ENCODE data around the gene KDM4C.

KDM4C gene

GRCh38 chr9:6965566-6965965 lies 207.8 kb downstream of the KDM4C start:
- DNase-seq (ENCODE audit: low read depth in 2 of 3, low spot score in 2 of 3), result no peak

DNA sequence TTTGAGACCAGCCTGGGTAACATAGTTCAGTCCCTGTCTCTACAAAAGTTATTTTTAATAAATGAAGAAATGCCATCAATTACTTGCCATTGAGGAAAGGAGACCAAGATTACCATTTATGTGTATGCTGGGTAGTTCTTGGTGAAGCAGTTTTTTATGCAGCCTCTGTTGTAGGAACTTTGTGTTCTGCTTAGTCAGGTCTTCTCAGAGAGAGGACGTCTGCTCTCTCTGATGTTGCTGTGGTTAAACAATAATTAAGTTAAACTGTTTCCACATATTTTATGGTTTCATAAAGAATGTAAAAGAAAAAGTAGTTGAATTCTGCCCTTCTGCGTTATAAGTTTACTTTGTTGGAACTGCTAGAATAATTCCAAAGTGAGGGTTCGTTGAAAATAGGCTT lies 210.5 kb downstream of the KDM4C start:
- DNase-seq (ENCODE audit: low read depth in 2 of 3, low spot score in 2 of 3), result no peak

- no peak for DNase-seq (ENCODE audit: low read depth in 2 of 3, low spot score in 2 of 3)
These were observed 212.0 kb downstream of the KDM4C start for GRCh38 chr9:6969805-6970204.

DNA sequence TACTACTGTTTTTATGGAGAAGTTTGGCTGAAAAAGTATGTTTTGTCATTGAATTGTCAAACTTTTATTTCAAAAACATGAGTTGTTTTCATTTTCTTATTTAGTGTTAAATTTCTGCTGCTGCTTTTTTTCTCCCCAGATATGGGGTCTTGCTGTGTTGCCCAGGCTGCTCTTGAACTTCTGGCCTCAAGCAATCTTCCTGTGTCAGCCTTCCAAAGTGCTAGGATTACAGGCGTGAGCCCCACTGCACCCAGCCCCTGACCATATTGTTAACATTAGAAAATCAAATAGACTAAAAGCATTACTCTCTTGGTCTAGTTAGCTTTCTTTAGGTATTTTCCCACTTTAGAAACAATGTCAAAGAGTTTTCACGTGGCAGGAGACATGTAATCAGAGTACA lies 215.3 kb downstream of the KDM4C start:
- DNase-seq (ENCODE audit: low read depth in 2 of 3, low spot score in 2 of 3), result no peak

DNA sequence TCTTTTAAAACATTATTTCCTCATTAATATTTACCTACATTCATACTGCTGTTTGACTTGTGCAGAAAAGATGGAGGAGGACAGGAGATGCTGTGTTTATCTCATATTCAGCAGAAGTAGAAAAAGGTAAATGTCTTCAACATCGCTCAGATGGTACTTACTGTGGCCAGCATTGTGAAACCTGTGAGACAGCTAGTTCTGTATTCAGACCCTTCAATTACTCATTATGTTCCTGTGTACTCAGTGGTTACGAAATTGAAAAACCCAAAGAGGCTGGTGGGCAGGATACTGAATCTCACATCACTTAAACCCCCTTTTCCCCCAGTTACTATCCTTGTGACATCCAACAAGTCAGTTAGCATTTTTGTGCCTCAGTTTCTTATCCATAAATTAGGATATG lies 216.0 kb downstream of the KDM4C start:
- DNase-seq (ENCODE audit: low read depth in 2 of 3, low spot score in 2 of 3), result no peak

DNA sequence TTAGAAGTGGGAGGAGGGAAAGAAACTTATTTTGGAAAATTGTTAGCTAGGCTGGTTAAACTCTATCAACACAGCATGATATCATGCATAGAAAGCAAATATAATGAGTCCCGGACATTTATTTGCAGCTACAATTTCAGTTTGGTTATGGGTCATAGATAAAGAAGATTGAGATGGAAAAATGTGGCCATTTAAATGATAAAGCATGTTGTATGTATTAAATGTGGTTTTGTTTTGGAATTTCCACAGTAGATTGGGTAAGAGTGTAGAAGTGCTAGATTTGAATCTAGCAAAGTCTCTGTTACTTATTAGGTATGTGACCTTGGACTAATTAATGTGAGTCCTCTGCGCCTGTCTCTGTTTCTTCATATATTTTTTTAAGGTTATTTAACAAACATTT lies 217.4 kb downstream of the KDM4C start:
- DNase-seq (ENCODE audit: low read depth in 2 of 3, low spot score in 2 of 3), result no peak

DNA sequence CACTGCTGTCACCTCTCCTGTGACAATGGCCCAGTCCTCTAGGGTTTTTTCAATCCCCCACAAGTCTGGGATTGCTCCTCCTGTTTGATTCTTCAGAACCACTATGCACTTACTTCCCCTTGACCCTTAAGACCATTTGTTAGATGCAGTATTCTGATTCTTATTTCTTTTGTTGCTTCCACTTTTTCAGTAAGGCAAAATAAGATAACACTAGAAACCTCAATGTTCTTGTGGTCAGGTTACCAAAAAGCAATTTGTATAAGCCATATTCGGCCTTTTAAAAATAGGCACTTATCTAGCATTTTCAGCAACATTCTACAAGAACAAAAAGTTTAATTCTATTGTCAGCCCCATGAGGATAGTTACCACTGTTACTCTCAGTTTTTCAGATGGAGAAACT lies 220.0 kb downstream of the KDM4C start:
- DNase-seq (ENCODE audit: low read depth in 2 of 3, low spot score in 2 of 3), result no peak

DNA sequence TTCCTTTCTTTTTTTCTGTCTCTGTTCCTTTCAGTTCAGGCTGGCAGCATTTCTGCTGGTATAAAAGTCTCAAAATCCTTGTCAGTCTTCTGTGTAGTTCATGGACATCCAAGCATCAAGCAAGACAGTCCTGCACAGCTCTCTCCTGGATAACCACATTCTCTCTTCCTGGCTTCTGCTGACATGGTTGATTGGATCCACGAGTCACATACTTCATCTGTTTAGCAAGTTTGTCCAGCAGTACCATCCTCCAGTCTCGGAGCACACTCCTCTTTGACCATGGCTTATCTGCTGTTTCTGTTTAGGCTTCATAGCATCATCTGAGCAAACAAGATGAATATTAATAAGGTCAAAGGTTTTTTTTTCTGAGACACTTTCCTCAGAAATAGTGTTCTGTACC lies 220.8 kb downstream of the KDM4C start:
- DNase-seq (ENCODE audit: low read depth in 2 of 3, low spot score in 2 of 3), result no peak

DNA sequence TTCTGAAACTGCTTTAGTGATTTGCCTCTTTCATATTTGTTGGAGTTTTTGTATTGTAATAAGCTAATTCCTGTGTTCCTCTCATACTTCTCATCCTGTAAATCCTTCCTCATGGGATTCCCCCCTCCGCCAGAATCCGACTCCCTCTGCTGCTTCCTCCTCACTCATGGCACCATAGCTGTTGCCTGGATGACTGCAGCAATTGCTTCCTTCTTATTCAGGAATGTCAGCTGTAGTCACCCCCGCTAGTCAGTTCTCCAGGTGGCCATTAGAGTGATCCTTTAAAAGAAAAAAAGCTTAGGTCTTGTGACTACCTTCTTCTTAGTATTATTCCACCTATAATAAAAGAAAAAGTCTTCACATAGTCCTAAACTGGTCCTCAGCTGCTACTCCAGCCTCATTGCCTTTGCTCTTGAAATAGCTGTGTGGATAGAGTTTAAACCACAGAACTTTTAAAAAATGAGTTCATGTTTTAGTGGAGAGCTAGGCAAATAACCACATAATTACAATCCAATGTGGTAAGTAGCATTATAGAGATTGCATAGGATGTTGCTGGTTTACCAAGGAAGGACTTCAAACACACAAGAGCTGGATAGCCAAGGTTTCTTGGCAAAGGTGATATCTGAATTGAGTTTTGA lies 227.3 kb downstream of the KDM4C start:
- no peak for DNase-seq (ENCODE audit: low read depth in 2 of 3, low spot score in 2 of 3)

GRCh38 chr9:6986141-6986815 lies 228.5 kb downstream of the KDM4C start:
- DNase-seq (ENCODE audit: low read depth in 2 of 3, low spot score in 2 of 3), result no peak

GRCh38 chr9:6987381-6987780 lies 229.6 kb downstream of the KDM4C start:
- no peak for DNase-seq (ENCODE audit: low read depth in 2 of 3, low spot score in 2 of 3)

DNA sequence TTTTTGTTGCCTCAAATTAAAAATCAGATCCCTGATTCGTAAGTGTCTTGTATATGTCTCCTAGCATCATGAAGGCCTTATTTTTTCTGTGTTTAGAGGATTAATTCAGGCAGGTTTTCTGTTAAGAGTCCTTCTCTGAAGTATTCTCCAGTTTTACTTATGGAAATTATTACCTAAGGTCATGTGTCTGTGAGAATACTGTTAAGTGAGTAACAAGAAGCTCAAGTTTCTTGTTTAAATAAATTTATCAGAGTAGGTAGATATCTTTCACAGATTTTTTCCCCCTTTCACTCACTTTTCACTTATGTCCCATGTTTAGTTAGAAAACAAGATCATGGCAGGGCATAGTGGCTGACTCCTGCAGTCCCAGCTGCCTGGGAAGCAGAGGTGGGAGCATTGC lies 233.6 kb downstream of the KDM4C start:
- DNase-seq (ENCODE audit: low read depth in 2 of 3, low spot score in 2 of 3), result no peak

GRCh38 chr9:6996061-6996854 lies 238.5 kb downstream of the KDM4C start:
- no peak for DNase-seq (ENCODE audit: low read depth in 2 of 3, low spot score in 2 of 3)

GRCh38 chr9:6997330-6997729 lies 239.6 kb downstream of the KDM4C start:
- DNase-seq (ENCODE audit: low read depth in 2 of 3, low spot score in 2 of 3), result no peak

GRCh38 chr9:6999794-7000193 lies 242.0 kb downstream of the KDM4C start:
- no peak for DNase-seq (ENCODE audit: low read depth in 2 of 3, low spot score in 2 of 3)

GRCh38 chr9:7001571-7001970 lies 243.8 kb downstream of the KDM4C start:
- no peak for DNase-seq (ENCODE audit: low read depth in 2 of 3, low spot score in 2 of 3)

DNA sequence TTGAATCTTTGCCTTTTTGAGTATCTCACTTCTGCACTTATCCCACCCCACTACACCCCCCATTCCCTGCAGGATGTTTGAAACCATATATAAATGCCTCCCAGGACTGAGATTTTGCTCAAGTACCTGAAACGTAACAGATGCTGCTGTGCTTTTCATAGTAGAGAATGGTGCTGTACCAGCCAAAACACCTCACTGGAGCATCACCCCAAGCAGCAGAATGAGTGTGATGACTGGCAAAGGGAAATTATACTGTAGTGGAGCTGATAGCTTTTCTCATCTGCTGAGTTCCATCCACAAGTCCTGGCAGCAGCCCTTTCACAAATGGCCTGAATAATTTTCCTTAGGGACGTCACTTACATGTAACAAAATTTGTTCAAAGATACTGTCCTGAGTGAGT lies 246.1 kb downstream of the KDM4C start:
- no peak for DNase-seq (ENCODE audit: low read depth in 2 of 3, low spot score in 2 of 3)

- DNase-seq (ENCODE audit: low read depth in 2 of 3, low spot score in 2 of 3), result no peak
These were observed 248.6 kb downstream of the KDM4C start for GRCh38 chr9:7006417-7006816.

GRCh38 chr9:7008411-7008810 lies 250.6 kb downstream of the KDM4C start:
- DNase-seq (ENCODE audit: low read depth in 2 of 3, low spot score in 2 of 3), result no peak

GRCh38 chr9:7009065-7009464 lies 251.3 kb downstream of the KDM4C start:
- DNase-seq (ENCODE audit: low read depth in 2 of 3, low spot score in 2 of 3), result no peak

DNA sequence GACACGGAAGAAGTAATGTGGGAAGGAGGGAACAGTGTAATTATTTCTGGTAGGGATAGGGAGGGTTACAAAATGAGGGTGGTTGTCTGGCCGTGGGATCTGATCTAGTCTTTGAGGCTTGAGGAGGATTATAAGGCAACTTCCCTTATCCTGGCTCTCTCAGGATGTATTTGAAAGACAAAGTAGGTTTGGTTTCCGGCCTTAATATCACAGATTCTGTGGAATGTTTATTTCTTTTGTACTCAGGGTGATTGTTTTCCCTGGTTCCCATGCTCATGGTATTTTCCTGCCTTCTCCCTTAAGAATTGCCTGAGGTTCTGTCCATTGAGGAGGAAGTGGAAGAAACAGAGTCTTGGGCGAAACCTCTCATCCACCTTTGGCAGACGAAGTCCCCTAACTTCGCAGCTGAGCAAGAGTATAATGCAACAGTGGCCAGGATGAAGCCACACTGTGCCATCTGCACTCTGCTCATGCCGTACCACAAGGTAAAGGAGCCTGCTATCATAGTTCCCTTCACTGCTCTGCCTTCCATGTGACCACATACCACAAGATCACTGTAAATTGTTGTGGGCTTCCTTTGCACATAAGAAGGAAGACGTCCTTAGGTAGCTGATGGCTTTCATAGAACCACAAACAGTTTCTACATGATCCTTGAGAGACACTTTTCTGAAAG lies 253.8 kb downstream of the KDM4C start:
- DNase-seq (ENCODE audit: low read depth in 2 of 3, low spot score in 2 of 3), result no peak

DNA sequence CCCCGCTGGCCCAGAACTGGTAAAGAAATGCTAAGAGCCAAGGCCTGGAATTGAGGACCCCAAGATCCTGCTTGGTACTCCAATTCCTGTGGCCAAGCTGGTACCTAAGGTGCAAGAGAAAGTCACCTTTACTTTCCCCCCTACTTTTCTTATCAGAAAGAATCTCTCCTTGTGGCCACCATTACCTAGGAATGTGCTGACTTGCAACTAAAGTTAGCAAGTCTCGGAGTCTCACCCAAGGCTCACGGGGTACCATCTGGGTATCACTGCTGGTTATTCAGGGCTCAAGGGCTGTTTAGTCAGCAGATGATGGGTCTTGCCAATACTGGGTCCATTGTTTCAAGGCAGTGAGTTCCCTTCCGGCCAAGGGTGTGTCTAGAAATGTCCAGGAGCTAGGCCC lies 270.2 kb downstream of the KDM4C start:
- DNase-seq (ENCODE audit: low read depth in 2 of 3, low spot score in 2 of 3), result no peak

Data from activated CD8-positive, alpha-beta memory T cell treated with anti-CD3 and anti-CD28 coated beads for 48 hours (primary cell).